OCI-LY7 (cell line): ENCODE data around the gene CEACAM1.

Experiments
- CTCF ChIP-seq: fragments of 200-600 bp; sonication (generic); conservative IDR thresholded peaks from 2 replicates; pipeline ENCODE4 v1.5.1; 2014; ENCODE audit warnings: mild to moderate bottlenecking, antibody characterized with exemption, low read length, moderate library complexity, mixed read lengths
- EZH2phosphoT487 ChIP-seq: fragments of 200-600 bp; sonication (generic); IDR thresholded peaks from 2 replicates; pipeline ENCODE4 v1.6.1; 2018; ENCODE audit warnings: low read depth, borderline replicate concordance, mild to moderate bottlenecking, mixed run types, antibody characterized with exemption, low read length, moderate library complexity, mixed read lengths

GRCh38 chr19:42571116-42571515 is 42.8 kb upstream of the CEACAM1 start:
- TF ChIP-seq CTCF: no peak
- no peak for TF ChIP-seq EZH2phosphoT487
